HEK293T (cell line): Measurements from ENCODE around the gene WDR62.

Experiments used
- ARNT ChIP-seq: fragments of 450-650 bp; IDR thresholded peaks from 2 replicates; pipeline ENCODE4 v1.6.1; 2017; ENCODE audit warnings: mild to moderate bottlenecking
- BHLHE40 ChIP-seq: fragments of 450-650 bp; IDR thresholded peaks from 2 replicates; pipeline ENCODE4 v1.6.1; 2016; ENCODE audit warnings: mild to moderate bottlenecking, moderate library complexity, borderline replicate concordance
- CTBP1 ChIP-seq: fragments of 450-650 bp; IDR thresholded peaks from 2 replicates; pipeline ENCODE4 v1.6.1; 2016; ENCODE audit warnings: borderline replicate concordance
- ELF4 ChIP-seq: fragments of 450-650 bp; IDR thresholded peaks from 2 replicates; pipeline ENCODE4 v1.6.1; 2017; ENCODE audit warnings: antibody characterized with exemption
- FOXA1 ChIP-seq: fragments of 450-650 bp; IDR thresholded peaks from 2 replicates; pipeline ENCODE4 v1.6.1; 2016; ENCODE audit warnings: mild to moderate bottlenecking
- FOXK2 ChIP-seq: fragments of 450-650 bp; IDR thresholded peaks from 2 replicates; pipeline ENCODE4 v1.6.1; 2016; ENCODE audit warnings: mild to moderate bottlenecking
- FOXM1 ChIP-seq: fragments of 450-650 bp; IDR thresholded peaks from 2 replicates; pipeline ENCODE4 v1.6.1; 2017; ENCODE audit warnings: mild to moderate bottlenecking, borderline replicate concordance
- NFRKB ChIP-seq: fragments of 450-650 bp; IDR thresholded peaks from 2 replicates; pipeline ENCODE4 v1.6.1; 2016; ENCODE audit warnings: mild to moderate bottlenecking, moderate library complexity
- SP1 ChIP-seq: fragments of 450-650 bp; IDR thresholded peaks from 2 replicates; pipeline ENCODE4 v1.6.1; 2017
- ZNF384 ChIP-seq: fragments of 450-650 bp; IDR thresholded peaks from 2 replicates; pipeline ENCODE4 v1.6.1; 2016

DNA sequence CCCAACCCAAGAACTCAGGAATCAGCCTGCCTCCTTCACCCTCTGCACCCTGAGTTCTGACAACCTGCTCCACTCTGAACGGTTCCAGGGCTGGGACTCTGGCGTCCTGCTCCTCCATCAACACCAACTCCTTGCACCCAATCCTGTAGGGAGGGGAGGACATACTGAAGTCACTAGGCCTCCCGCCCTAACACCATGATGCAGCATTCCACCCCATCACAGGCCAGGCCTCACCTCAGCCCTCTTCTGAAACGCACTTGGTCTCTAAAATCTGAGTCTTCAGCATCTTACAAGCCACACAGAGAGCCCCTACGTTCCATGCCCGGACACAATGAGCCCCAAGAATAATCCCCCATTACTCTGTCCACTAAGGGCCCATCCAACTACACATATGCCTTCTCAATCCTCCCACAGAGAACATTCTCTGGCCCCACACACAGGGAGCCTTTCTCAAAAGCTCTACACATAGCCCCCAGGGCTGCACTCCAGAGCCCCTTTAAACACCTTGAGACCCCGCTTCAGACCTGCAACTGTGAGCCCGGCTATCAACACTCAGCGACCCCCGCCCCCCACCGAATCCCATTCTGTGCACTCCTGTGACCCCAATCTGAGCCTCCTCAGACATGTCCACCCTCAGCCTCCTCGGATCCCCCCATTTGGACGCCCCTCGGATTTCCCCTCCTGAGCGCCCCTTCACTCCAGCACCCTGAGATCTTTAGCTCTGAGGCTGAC is 41.3 kb upstream of the WDR62 start:
- TF ChIP-seq BHLHE40 (no peak), FOXM1 (no peak), ELF4 (no peak), CTBP1 (no peak), SP1 (no peak), ZNF384 (no peak), NFRKB (no peak), FOXK2 (no peak), ARNT (no peak), FOXA1 (no peak)
